Left ventricle myocardium inferior (tissue), 1 donor: ENCODE data around the gene SIGLEC14. TPM values are rescaled to one million over a fixed set of nuclear protein-coding genes. Genes with fewer than 3 reads are reported as not detected.
A peak's percentile ranks its signal among the peaks of the same experiment; 100 is the strongest.
"Not testable (repeated sequence)": the region's sequence is repeated elsewhere in the genome, so short reads cannot be mapped to it uniquely, and the experiment has no call there.

Source experiments
- DNase-seq: peaks from one replicate; pipeline ENCODE4 v3.0.0-alpha.2; 2020
- H3K27ac ChIP-seq: fragments of 200-600 bp; replicated peaks from 2 replicates; pipeline ENCODE4 v1.8.0; 2021
- H3K27me3 ChIP-seq: fragments of 200-600 bp; 2 replicates; pipeline ENCODE4 v1.8.0; 2021; ENCODE audit warnings: low read depth
- H3K36me3 ChIP-seq: fragments of 200-600 bp; 2 replicates; pipeline ENCODE4 v1.8.0; 2021
- H3K4me1 ChIP-seq: fragments of 200-600 bp; 2 replicates; pipeline ENCODE4 v1.8.0; 2021
- H3K4me3 ChIP-seq: fragments of 200-600 bp; 2 replicates; pipeline ENCODE4 v1.8.0; 2021; ENCODE audit warnings: mild to moderate bottlenecking, moderate library complexity
- H3K9me3 ChIP-seq: fragments of 200-600 bp; replicated peaks from 2 replicates; pipeline ENCODE4 v1.8.0; 2021
- intact Hi-C: fragments of 100-400 bp; cut with micrococcal nuclease; formaldehyde crosslinking; loops from one replicate; pipeline ENCODE4 v1.11.0; 2022
- total RNA-seq: library from RNA; stranded (reverse); fragmentation: NEBNext Ultra II Directional; extraction: Animal tissue kit (Norgen Biotek cat#: 25700); gene quantifications from one replicate; pipeline ENCODE4 v1.2.1, GENCODE V29; 2021
- TF ChIP-seq, protein P1 (sequence below): fragments of 200-600 bp; IDR thresholded peaks from 2 replicates; pipeline ENCODE4 v1.8.0; 2021; ENCODE audit warnings: antibody characterized with exemption, mild to moderate bottlenecking, borderline replicate concordance
- donor health status: DM: no; HTN: yes; CAD: no; lungs with severe emphysema.

Gene SIGLEC14
- total RNA-seq, 1 donor from 2014 or later, result 0.33 TPM

DNA sequence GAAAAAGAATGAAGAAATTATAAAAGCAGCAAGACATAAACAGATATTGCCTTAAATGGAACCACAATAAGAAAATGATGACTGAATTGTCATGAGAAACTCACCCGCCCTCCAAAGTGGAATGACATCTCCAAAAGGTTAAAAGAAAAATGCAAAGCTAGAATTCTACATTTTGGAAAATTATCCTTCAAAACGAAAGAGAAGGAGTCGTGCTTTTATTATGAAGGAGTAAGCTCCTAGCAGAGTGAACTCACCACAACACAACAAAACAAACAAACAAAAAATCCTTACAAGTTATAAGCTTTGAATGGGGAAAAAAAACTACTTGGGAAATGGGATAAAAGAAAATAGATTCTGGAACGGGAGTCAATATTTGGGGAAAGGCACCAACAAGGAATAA, 6.7 kb downstream of the SIGLEC14 start:
- no peak overlapping the region for H3K4me3 ChIP-seq
- TF ChIP-seq, protein P1, sequence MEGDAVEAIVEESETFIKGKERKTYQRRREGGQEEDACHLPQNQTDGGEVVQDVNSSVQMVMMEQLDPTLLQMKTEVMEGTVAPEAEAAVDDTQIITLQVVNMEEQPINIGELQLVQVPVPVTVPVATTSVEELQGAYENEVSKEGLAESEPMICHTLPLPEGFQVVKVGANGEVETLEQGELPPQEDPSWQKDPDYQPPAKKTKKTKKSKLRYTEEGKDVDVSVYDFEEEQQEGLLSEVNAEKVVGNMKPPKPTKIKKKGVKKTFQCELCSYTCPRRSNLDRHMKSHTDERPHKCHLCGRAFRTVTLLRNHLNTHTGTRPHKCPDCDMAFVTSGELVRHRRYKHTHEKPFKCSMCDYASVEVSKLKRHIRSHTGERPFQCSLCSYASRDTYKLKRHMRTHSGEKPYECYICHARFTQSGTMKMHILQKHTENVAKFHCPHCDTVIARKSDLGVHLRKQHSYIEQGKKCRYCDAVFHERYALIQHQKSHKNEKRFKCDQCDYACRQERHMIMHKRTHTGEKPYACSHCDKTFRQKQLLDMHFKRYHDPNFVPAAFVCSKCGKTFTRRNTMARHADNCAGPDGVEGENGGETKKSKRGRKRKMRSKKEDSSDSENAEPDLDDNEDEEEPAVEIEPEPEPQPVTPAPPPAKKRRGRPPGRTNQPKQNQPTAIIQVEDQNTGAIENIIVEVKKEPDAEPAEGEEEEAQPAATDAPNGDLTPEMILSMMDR, result no peak
- no peaks in the 10 kb centered on the region for H3K9me3 ChIP-seq
- no peak for DNase-seq
- H3K27ac ChIP-seq, result no peak overlapping the region
- intact Hi-C loops, result no loop called here
- no peaks in the 10 kb centered on the region for H3K4me1 ChIP-seq
- peaks cover 16% of the 10 kb centered on the region for H3K27me3 ChIP-seq
- H3K36me3 ChIP-seq, result no peaks in the 10 kb centered on the region

DNA sequence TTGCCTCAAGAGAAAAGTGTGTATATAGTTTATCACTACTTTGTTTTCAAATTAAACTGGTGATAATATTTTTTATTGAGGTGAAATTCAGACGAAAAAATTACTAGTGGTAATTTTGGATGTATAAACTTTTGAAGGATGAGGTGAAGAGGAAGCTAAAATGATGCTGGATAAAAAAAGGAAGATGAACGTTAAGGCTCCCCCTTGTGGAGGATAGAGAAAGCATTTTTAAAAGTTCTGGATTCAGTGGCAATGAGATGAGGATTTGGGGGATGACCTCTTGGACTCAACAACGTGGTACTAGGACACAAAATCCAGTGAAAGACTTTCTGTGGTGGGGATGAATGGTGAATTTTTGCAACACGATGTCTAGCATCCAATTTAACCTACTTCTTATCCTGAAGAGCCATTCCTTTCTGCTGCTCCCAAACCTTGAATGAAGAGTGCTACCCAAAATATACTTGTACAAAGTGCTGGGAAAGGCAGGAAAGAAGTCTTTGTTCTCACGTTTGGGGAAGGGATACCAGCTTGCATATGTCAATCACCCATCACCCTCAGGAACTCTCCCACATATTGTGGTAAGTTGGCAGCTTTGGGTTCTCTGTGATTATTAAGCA, 9.2 kb downstream of the SIGLEC14 start:
- Histone ChIP-seq H3K36me3 (no peaks in the 10 kb centered on the region), H3K27ac (no peak overlapping the region), H3K27me3 (peaks cover 16% of the 10 kb centered on the region), H3K9me3 (no peaks in the 10 kb centered on the region), H3K4me3 (no peak overlapping the region), H3K4me1 (no peaks in the 10 kb centered on the region)
- TF ChIP-seq, protein P1, result peak; percentile 29
- intact Hi-C loops, result no loop called here
- DNase-seq, result no peak

DNA sequence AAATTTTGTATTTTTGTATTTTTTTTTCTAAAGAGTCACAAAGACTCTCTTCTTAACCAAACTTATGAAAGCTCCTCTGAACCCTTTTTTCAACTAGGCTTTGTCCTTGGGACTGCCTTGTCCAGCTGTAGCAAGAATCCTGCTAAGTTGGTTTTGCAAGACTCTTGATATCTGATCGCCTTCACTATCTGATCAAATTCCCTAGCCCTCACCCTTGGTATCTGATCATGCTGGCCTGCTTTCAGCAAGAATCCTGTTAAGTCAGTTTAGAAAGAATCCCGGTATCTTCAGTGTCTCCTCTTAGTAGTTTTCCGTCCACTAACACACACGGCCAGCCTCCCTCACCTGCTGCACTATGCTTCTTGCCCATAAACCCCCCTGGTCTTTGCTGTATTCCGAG, 14.5 kb downstream of the SIGLEC14 start:
- H3K36me3 ChIP-seq, result no peaks in the 10 kb centered on the region
- H3K4me3 ChIP-seq, result no peak overlapping the region
- no peak overlapping the region for H3K27ac ChIP-seq
- TF ChIP-seq, protein P1, result no peak
- no peaks in the 10 kb centered on the region for H3K9me3 ChIP-seq
- no peak for DNase-seq
- H3K4me1 ChIP-seq, result no peaks in the 10 kb centered on the region
- intact Hi-C loops, result no loop called here
- peaks cover 19% of the 10 kb centered on the region for H3K27me3 ChIP-seq

DNA sequence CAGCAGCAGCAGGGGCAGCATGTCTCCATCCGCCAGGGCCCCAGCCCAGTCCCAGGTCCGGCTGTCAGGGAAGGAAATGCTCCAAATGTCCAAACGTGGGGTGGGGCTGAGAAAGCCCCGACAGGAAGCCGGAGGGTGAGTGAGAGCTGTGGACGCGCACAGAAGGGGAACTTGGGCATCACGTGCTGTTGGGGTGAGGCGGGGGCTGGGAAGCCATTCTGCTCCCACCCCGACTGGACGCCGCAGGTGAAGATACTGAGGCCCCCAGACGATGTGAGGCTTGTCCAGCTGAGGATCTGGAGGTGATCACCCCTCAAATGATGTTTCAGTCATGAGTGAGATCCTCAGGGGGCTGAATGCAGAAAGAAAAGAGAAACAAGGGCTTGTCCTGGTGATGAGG, 16.3 kb downstream of the SIGLEC14 start, which contains the start of gene SIGLEC5:
Gene SIGLEC5 (minus strand): TSS at position 87 of the 400 bp plus-strand sequence. CDS start 66 bp downstream, at position 21.
- H3K27ac ChIP-seq, H3K4me3 ChIP-seq, H3K4me1 ChIP-seq, H3K36me3 ChIP-seq, H3K9me3 ChIP-seq, DNase-seq, intact Hi-C loops: not testable (repeated sequence)
- H3K27me3 ChIP-seq, result peaks cover 30% of the 10 kb centered on the region

DNA sequence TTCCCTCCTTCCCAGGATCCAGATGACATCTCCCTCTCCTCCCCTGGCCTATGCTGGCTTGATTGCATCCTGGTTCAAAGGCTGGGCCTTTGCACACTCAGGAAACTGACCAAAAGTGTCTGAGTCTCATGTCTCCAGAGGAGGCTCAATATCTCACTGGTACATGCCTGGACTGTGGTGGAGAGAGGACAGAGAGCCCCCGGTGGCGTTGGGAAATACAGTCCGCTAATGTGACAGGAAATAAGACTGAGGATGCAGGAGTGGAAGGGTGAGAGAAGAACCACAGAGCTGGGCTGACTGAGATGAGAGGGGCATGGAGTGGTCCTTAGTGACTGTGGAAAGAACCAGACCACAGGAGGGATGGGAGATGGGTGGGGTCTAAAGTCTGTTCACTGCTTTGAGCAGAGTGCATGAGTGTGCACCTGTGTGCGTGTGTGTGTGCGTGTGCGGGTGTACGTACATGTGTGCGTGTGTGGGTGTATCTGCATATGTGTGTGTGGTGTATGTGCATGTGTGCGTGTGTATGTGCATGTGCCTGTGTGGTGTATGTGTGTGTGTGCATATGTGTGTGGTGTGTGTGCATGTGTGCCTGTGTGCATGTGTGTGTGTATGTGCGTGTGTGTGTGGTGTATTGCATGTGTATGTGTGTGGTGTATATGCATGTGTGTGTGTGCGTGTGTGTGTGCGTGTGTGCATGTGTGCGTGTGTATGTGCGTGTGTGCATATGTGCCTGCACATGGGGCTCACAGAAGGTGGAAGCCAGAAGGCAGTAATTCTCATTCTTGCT, 18.3 kb downstream of the SIGLEC14 start:
- intact Hi-C loops, result no loop called here

More for the DNA sequence above, 18.3 kb downstream of the SIGLEC14 start:
- Histone ChIP-seq H3K9me3 (no peaks in the 10 kb centered on the region), H3K4me3 (no peak overlapping the region), H3K27ac (no peak overlapping the region), H3K36me3 (no peaks in the 10 kb centered on the region), H3K4me1 (no peaks in the 10 kb centered on the region), H3K27me3 (peaks cover 45% of the 10 kb centered on the region)
- TF ChIP-seq, protein P1, result no peak
- no peak for DNase-seq
